Measurements from ENCODE around the gene CADM1. TPM values are rescaled to one million over a fixed set of nuclear protein-coding genes. Genes with fewer than 3 reads are reported as not detected.

The CADM1 gene
- total RNA-seq, 1 experiment from 2014 or later = 62.4 TPM

- in situ Hi-C loops (cut with HindIII; ENCODE audit: low pct_unique_long_range_greater_than_20kb, low sequenced_read_pairs) = no loop called here
- no peak for DNase-seq (ENCODE audit: low read depth, low spot score)
Observed at GRCh38 chr11:115522302-115522701, 18.1 kb upstream of the CADM1 start.

GRCh38 chr11:115521825-115522224 lies 17.6 kb upstream of the CADM1 start:
- in situ Hi-C loops (cut with HindIII; ENCODE audit: low pct_unique_long_range_greater_than_20kb, low sequenced_read_pairs) = no loop called here
- no peak for DNase-seq (ENCODE audit: low read depth, low spot score)

- in situ Hi-C loops (cut with HindIII; ENCODE audit: low pct_unique_long_range_greater_than_20kb, low sequenced_read_pairs) = no loop called here
Observed at GRCh38 chr11:115518983-115519628, 14.9 kb upstream of the CADM1 start.

GRCh38 chr11:115515647-115516395 lies 11.6 kb upstream of the CADM1 start:
- in situ Hi-C loops (cut with HindIII; ENCODE audit: low pct_unique_long_range_greater_than_20kb, low sequenced_read_pairs) = no loop called here
- no peak for DNase-seq (ENCODE audit: low read depth, low spot score)

More at GRCh38 chr11:115518983-115519628, 14.9 kb upstream of the CADM1 start:
- DNase-seq (ENCODE audit: low read depth, low spot score) = no peak

GRCh38 chr11:115506954-115507675 lies 2.9 kb upstream of the CADM1 start:
- no peak for DNase-seq (ENCODE audit: low read depth, low spot score)
- in situ Hi-C loops (cut with HindIII; ENCODE audit: low pct_unique_long_range_greater_than_20kb, low sequenced_read_pairs) = no loop called here

- no peak for DNase-seq (ENCODE audit: low read depth, low spot score)
- in situ Hi-C loops (cut with HindIII; ENCODE audit: low pct_unique_long_range_greater_than_20kb, low sequenced_read_pairs) = no loop called here
Observed at GRCh38 chr11:115505175-115505574, 960 bp upstream of the CADM1 start.

- in situ Hi-C loops (cut with HindIII; ENCODE audit: low pct_unique_long_range_greater_than_20kb, low sequenced_read_pairs) = no loop called here
- DNase-seq (ENCODE audit: low read depth, low spot score) = no peak
Observed at GRCh38 chr11:115503886-115504275, 334 bp downstream of the CADM1 start.

GRCh38 chr11:115503083-115503885 lies 931 bp downstream of the CADM1 start:
- in situ Hi-C loops (cut with HindIII; ENCODE audit: low pct_unique_long_range_greater_than_20kb, low sequenced_read_pairs) = no loop called here
- DNase-seq (ENCODE audit: low read depth, low spot score) = peak; percentile 72

- no peak for DNase-seq (ENCODE audit: low read depth, low spot score)
- in situ Hi-C loops (cut with HindIII; ENCODE audit: low pct_unique_long_range_greater_than_20kb, low sequenced_read_pairs) = no loop called here
Observed at GRCh38 chr11:115502636-115503082, 1.6 kb downstream of the CADM1 start.

GRCh38 chr11:115501893-115502589 lies 2.2 kb downstream of the CADM1 start:
- DNase-seq (ENCODE audit: low read depth, low spot score) = peak; percentile 6
- in situ Hi-C loops (cut with HindIII; ENCODE audit: low pct_unique_long_range_greater_than_20kb, low sequenced_read_pairs) = no loop called here

- no peak for DNase-seq (ENCODE audit: low read depth, low spot score)
- in situ Hi-C loops (cut with HindIII; ENCODE audit: low pct_unique_long_range_greater_than_20kb, low sequenced_read_pairs) = no loop called here
Observed at GRCh38 chr11:115501502-115501892, 2.7 kb downstream of the CADM1 start.

GRCh38 chr11:115500547-115501501 lies 3.4 kb downstream of the CADM1 start:
- peak; percentile 84 for DNase-seq (ENCODE audit: low read depth, low spot score)
- in situ Hi-C loops (cut with HindIII; ENCODE audit: low pct_unique_long_range_greater_than_20kb, low sequenced_read_pairs) = no loop called here

- in situ Hi-C loops (cut with HindIII; ENCODE audit: low pct_unique_long_range_greater_than_20kb, low sequenced_read_pairs) = no loop called here
- DNase-seq (ENCODE audit: low read depth, low spot score) = no peak
Observed at GRCh38 chr11:115499891-115500290, 4.3 kb downstream of the CADM1 start.

- in situ Hi-C loops (cut with HindIII; ENCODE audit: low pct_unique_long_range_greater_than_20kb, low sequenced_read_pairs) = no loop called here
- DNase-seq (ENCODE audit: low read depth, low spot score) = no peak
Observed at GRCh38 chr11:115499241-115499799, 4.9 kb downstream of the CADM1 start.

- in situ Hi-C loops (cut with HindIII; ENCODE audit: low pct_unique_long_range_greater_than_20kb, low sequenced_read_pairs) = no loop called here
Observed at GRCh38 chr11:115498354-115498753, 5.9 kb downstream of the CADM1 start.

GRCh38 chr11:115497303-115497702 lies 6.9 kb downstream of the CADM1 start:
- DNase-seq (ENCODE audit: low read depth, low spot score) = no peak
- in situ Hi-C loops (cut with HindIII; ENCODE audit: low pct_unique_long_range_greater_than_20kb, low sequenced_read_pairs) = no loop called here

More at GRCh38 chr11:115498354-115498753, 5.9 kb downstream of the CADM1 start:
- DNase-seq (ENCODE audit: low read depth, low spot score) = no peak

Data from SK-MEL-5 (cell line).